Neural progenitor cell (in vitro differentiated cells): ENCODE measurements around the gene RXFP1. TPM values are rescaled to one million over a fixed set of nuclear protein-coding genes. Genes with fewer than 3 reads are reported as not detected.
A peak's percentile ranks its signal among the peaks of the same experiment; 100 is the strongest.

Source experiments
- DNase-seq: peaks from one replicate; pipeline ENCODE4 v3.0.0-alpha.2; 2016; ENCODE audit warnings: low spot score
- H2AFZ ChIP-seq: fragments of 200-600 bp; sonication (generic); replicated peaks from 2 replicates; pipeline ENCODE4 v1.6.1; 2016; ENCODE audit warnings: antibody characterized with exemption
- H3F3A ChIP-seq: fragments of 200-600 bp; sonication (generic); 2 replicates; pipeline ENCODE4 v1.6.1; 2016; ENCODE audit warnings: antibody characterized with exemption, low read depth
- H3K27ac ChIP-seq: fragments of 200-600 bp; sonication (generic); 2 replicates; pipeline ENCODE4 v1.5.1; 2016; ENCODE audit warnings: mild to moderate bottlenecking
- H3K27me3 ChIP-seq: fragments of 200-600 bp; sonication (generic); 2 replicates; pipeline ENCODE4 v1.6.1; 2016; ENCODE audit warnings: mild to moderate bottlenecking, moderate library complexity
- H3K36me3 ChIP-seq: fragments of 200-600 bp; sonication (generic); 2 replicates; pipeline ENCODE4 v1.5.1; 2016
- H3K4me1 ChIP-seq: fragments of 200-600 bp; sonication (generic); 2 replicates; pipeline ENCODE4 v1.6.1; 2016; ENCODE audit warnings: mixed run types
- H3K4me2 ChIP-seq: fragments of 200-600 bp; sonication (generic); 2 replicates; pipeline ENCODE4 v1.6.1; 2016
- H3K4me3 ChIP-seq: fragments of 200-600 bp; sonication (generic); 2 replicates; pipeline ENCODE4 v1.5.1; 2016
- H3K79me2 ChIP-seq: fragments of 200-600 bp; sonication (generic); 2 replicates; pipeline ENCODE4 v1.6.1; 2016; ENCODE audit warnings: low read depth
- H3K9ac ChIP-seq: fragments of 200-600 bp; sonication (generic); 2 replicates; pipeline ENCODE4 v1.6.1; 2016
- H3K9me3 ChIP-seq: fragments of 200-600 bp; sonication (generic); 2 replicates; pipeline ENCODE4 v1.5.1; 2016; ENCODE audit warnings: low read depth
- H4K20me1 ChIP-seq: fragments of 200-600 bp; sonication (generic); 2 replicates; pipeline ENCODE4 v1.6.1; 2016; ENCODE audit warnings: low read depth
- H3K27ac Mint-ChIP-seq: 3 replicates; pipeline ENCODE4 v1.8.0; 2021; ENCODE audit warnings: mixed read lengths
- H3K27me3 Mint-ChIP-seq: 2 replicates; pipeline ENCODE4 v1.8.0; 2022; ENCODE audit warnings: low read depth, mild to moderate bottlenecking, inconsistent platforms, moderate library complexity, mixed read lengths; ENCODE audit not compliant: insufficient read depth
- H3K36me3 Mint-ChIP-seq: 3 replicates; pipeline ENCODE4 v1.8.0; 2021; ENCODE audit warnings: mixed read lengths
- H3K4me1 Mint-ChIP-seq: 3 replicates; pipeline ENCODE4 v1.8.0; 2021; ENCODE audit warnings: mixed read lengths
- H3K4me3 Mint-ChIP-seq: 3 replicates; pipeline ENCODE4 v1.8.0; 2021; ENCODE audit warnings: mild to moderate bottlenecking, moderate library complexity, mixed read lengths
- H3K9me3 Mint-ChIP-seq: 3 replicates; pipeline ENCODE4 v1.8.0; 2020; ENCODE audit warnings: mixed read lengths
- CTCF ChIP-seq: fragments of 200-600 bp; sonication (generic); IDR thresholded peaks from 2 replicates; pipeline ENCODE4 v1.5.1; 2017; ENCODE audit warnings: antibody characterized with exemption, mild to moderate bottlenecking
- EZH2 ChIP-seq: fragments of 200-600 bp; sonication (generic); IDR thresholded peaks from 2 replicates; pipeline ENCODE4 v1.6.1; 2017; ENCODE audit warnings: antibody characterized with exemption, mild to moderate bottlenecking, moderate library complexity
- EZH2phosphoT487 ChIP-seq: fragments of 200-600 bp; sonication (generic); IDR thresholded peaks from 2 replicates; pipeline ENCODE4 v1.6.1; 2017; ENCODE audit warnings: antibody characterized with exemption
- total RNA-seq: library from RNA; depleted of rRNA; stranded (reverse); fragments of >200 nt; gene quantifications from 2 replicates; pipeline ENCODE4 v1.2.3, GENCODE V29; 2015; ENCODE audit warnings: low replicate concordance

The RXFP1 gene
- total RNA-seq, 1 donor from 2014 or later = not detected

- Mint-ChIP-seq H3K27me3 (no peaks in the 10 kb centered on the region), H3K36me3 (no peaks in the 10 kb centered on the region), H3K9me3 (no peaks in the 10 kb centered on the region), H3K4me3 (no peak overlapping the region), H3K27ac (no peak overlapping the region), H3K4me1 (peaks cover 2% of the 10 kb centered on the region)
- Histone ChIP-seq H3K4me2 (no peak overlapping the region), H4K20me1 (no peaks in the 10 kb centered on the region), H2AFZ (peak overlapping the region; percentile 13), H3K4me1 (no peaks in the 10 kb centered on the region), H3K4me3 (no peak overlapping the region), H3F3A (no peaks in the 10 kb centered on the region), H3K9ac (no peak overlapping the region), H3K79me2 (no peaks in the 10 kb centered on the region), H3K27me3 (no peaks in the 10 kb centered on the region), H3K9me3 (no peaks in the 10 kb centered on the region), H3K36me3 (no peaks in the 10 kb centered on the region), H3K27ac (no peak overlapping the region)
- DNase-seq = no peak
- TF ChIP-seq EZH2phosphoT487 = no peak
- no peak for TF ChIP-seq EZH2
- peak; percentile 34 for TF ChIP-seq CTCF
Measured at GRCh38 chr4:158578476-158578875, 56.8 kb downstream of the RXFP1 start.

GRCh38 chr4:158580064-158580463 lies 58.4 kb downstream of the RXFP1 start:
- Histone ChIP-seq H3F3A (no peaks in the 10 kb centered on the region), H3K79me2 (no peaks in the 10 kb centered on the region), H3K9ac (no peak overlapping the region), H4K20me1 (no peaks in the 10 kb centered on the region), H3K4me1 (no peaks in the 10 kb centered on the region), H3K27me3 (no peaks in the 10 kb centered on the region), H3K27ac (no peak overlapping the region), H2AFZ (no peak overlapping the region), H3K4me3 (no peak overlapping the region), H3K36me3 (no peaks in the 10 kb centered on the region), H3K4me2 (no peak overlapping the region), H3K9me3 (no peaks in the 10 kb centered on the region)
- H3K4me1 Mint-ChIP-seq = peaks cover 2% of the 10 kb centered on the region
- no peak overlapping the region for H3K4me3 Mint-ChIP-seq
- no peak overlapping the region for H3K27ac Mint-ChIP-seq
- TF ChIP-seq EZH2phosphoT487 (no peak), CTCF (no peak), EZH2 (no peak)
- no peaks in the 10 kb centered on the region for H3K9me3 Mint-ChIP-seq
- H3K36me3 Mint-ChIP-seq = no peaks in the 10 kb centered on the region
- peak; percentile 12 for DNase-seq
- H3K27me3 Mint-ChIP-seq = no peaks in the 10 kb centered on the region

GRCh38 chr4:158581161-158581560 lies 59.5 kb downstream of the RXFP1 start:
- Mint-ChIP-seq H3K36me3 (no peaks in the 10 kb centered on the region), H3K4me3 (no peak overlapping the region), H3K4me1 (peaks cover 2% of the 10 kb centered on the region), H3K27ac (no peak overlapping the region), H3K9me3 (no peaks in the 10 kb centered on the region), H3K27me3 (no peaks in the 10 kb centered on the region)
- Histone ChIP-seq H3K79me2 (no peaks in the 10 kb centered on the region), H3K27me3 (no peaks in the 10 kb centered on the region), H3K4me2 (no peak overlapping the region), H3K4me3 (no peak overlapping the region), H4K20me1 (no peaks in the 10 kb centered on the region), H3K36me3 (no peaks in the 10 kb centered on the region), H2AFZ (no peak overlapping the region), H3K9ac (no peak overlapping the region), H3K9me3 (no peaks in the 10 kb centered on the region), H3F3A (no peaks in the 10 kb centered on the region), H3K4me1 (no peaks in the 10 kb centered on the region), H3K27ac (no peak overlapping the region)
- DNase-seq = no peak
- TF ChIP-seq EZH2 (no peak), CTCF (no peak), EZH2phosphoT487 (no peak)

- no peaks in the 10 kb centered on the region for H3F3A ChIP-seq
- no peaks in the 10 kb centered on the region for H4K20me1 ChIP-seq
- no peaks in the 10 kb centered on the region for H3K36me3 ChIP-seq
- TF ChIP-seq EZH2 (no peak), EZH2phosphoT487 (no peak), CTCF (no peak)
- no peaks in the 10 kb centered on the region for H3K27me3 ChIP-seq
- Mint-ChIP-seq H3K27ac (no peak overlapping the region), H3K36me3 (no peaks in the 10 kb centered on the region), H3K27me3 (no peaks in the 10 kb centered on the region), H3K9me3 (no peaks in the 10 kb centered on the region), H3K4me3 (no peak overlapping the region), H3K4me1 (no peaks in the 10 kb centered on the region)
- H3K27ac ChIP-seq = no peak overlapping the region
- H3K4me2 ChIP-seq = no peak overlapping the region
- H2AFZ ChIP-seq = no peak overlapping the region
- no peaks in the 10 kb centered on the region for H3K79me2 ChIP-seq
- no peak overlapping the region for H3K9ac ChIP-seq
- no peak overlapping the region for H3K4me3 ChIP-seq
- DNase-seq = no peak
- H3K4me1 ChIP-seq = no peaks in the 10 kb centered on the region
- no peaks in the 10 kb centered on the region for H3K9me3 ChIP-seq
Measured at GRCh38 chr4:158586881-158587280, 65.2 kb downstream of the RXFP1 start.
